Measurements from ENCODE around the gene TACC3. TPM values are rescaled to one million over a fixed set of nuclear protein-coding genes. Genes with fewer than 3 reads are reported as not detected.

TACC3 gene
- total and polyA plus RNA-seq, 7 donors, result 4.3 to 55.9 (median 7.5) TPM

- Histone ChIP-seq H3K9me3 (peaks cover 0 to 5% (median 3%) of the 10 kb centered on the region in 4 donors), H3K36me3 (peaks cover 0 to 46% (median 30%) of the 10 kb centered on the region in 4 donors), H3K4me1 (no peaks in the 10 kb centered on the region), H3K27me3 (no peaks in the 10 kb centered on the region), H3K4me3 (no peak overlapping the region), H3K27ac (no peak overlapping the region)
- DNase-seq, result no peak
- no peak for TF ChIP-seq CTCF (IDR thresholded peaks at IDR 0.05)
- no peak for TF ChIP-seq POLR2A (IDR thresholded peaks at IDR 0.05)
- no peak for TF ChIP-seq POLR2AphosphoS5 (IDR thresholded peaks at IDR 0.05)
- TF ChIP-seq EP300 (IDR thresholded peaks at IDR 0.05), result no peak
- WGBS, 2 donors, result 93 to 94% methylated on average over 20 of the region's 20 CpGs
- intact Hi-C loops (cut with DNase I), result no loop called here
Measured at GRCh38 chr4:1735215-1735614, 13.9 kb downstream of the TACC3 start.

GRCh38 chr4:1736812-1737211 is 15.5 kb downstream of the TACC3 start:
- WGBS, 2 donors, result 93% methylated on average over 13 of the region's 13 CpGs
- peaks cover 0 to 50% (median 28%) of the 10 kb centered on the region in 4 donors for H3K36me3 ChIP-seq
- no peak for TF ChIP-seq EP300 (IDR thresholded peaks at IDR 0.05)
- no peak for TF ChIP-seq POLR2AphosphoS5 (IDR thresholded peaks at IDR 0.05)
- no peak for TF ChIP-seq CTCF (IDR thresholded peaks at IDR 0.05)
- TF ChIP-seq POLR2A (IDR thresholded peaks at IDR 0.05), result no peak
- no peak for DNase-seq
- intact Hi-C loops (cut with DNase I), result no loop called here
- H3K27ac ChIP-seq, result no peak overlapping the region
- H3K4me3 ChIP-seq, result no peak overlapping the region
- H3K27me3 ChIP-seq, result no peaks in the 10 kb centered on the region
- H3K9me3 ChIP-seq, result peaks cover 0 to 5% (median 3%) of the 10 kb centered on the region in 4 donors
- H3K4me1 ChIP-seq, result no peaks in the 10 kb centered on the region

- no peak overlapping the region for H3K27ac ChIP-seq
- no peaks in the 10 kb centered on the region for H3K4me1 ChIP-seq
- no peak for TF ChIP-seq POLR2AphosphoS5 (IDR thresholded peaks at IDR 0.05)
- no peak for TF ChIP-seq POLR2A (IDR thresholded peaks at IDR 0.05)
- TF ChIP-seq EP300 (IDR thresholded peaks at IDR 0.05), result no peak
- no peak for TF ChIP-seq CTCF (IDR thresholded peaks at IDR 0.05)
- H3K9me3 ChIP-seq, result peaks cover 0 to 5% (median 3%) of the 10 kb centered on the region in 4 donors
- 96 to 98% methylated on average over 15 of the region's 15 CpGs for WGBS, 2 donors
- no peak overlapping the region for H3K4me3 ChIP-seq
- peaks cover 0 to 51% (median 26%) of the 10 kb centered on the region in 4 donors for H3K36me3 ChIP-seq
- DNase-seq, result no peak
- intact Hi-C loops (cut with DNase I), result no loop called here
- no peaks in the 10 kb centered on the region for H3K27me3 ChIP-seq
Measured at GRCh38 chr4:1737666-1738065, 16.3 kb downstream of the TACC3 start.

GRCh38 chr4:1738410-1738809 is 17.1 kb downstream of the TACC3 start:
- intact Hi-C loops (cut with DNase I), result no loop called here
- H3K36me3 ChIP-seq, result peaks cover 0 to 49% (median 24%) of the 10 kb centered on the region in 4 donors
- H3K4me1 ChIP-seq, result no peaks in the 10 kb centered on the region
- TF ChIP-seq POLR2AphosphoS5 (IDR thresholded peaks at IDR 0.05) (no peak), EP300 (IDR thresholded peaks at IDR 0.05) (no peak), CTCF (IDR thresholded peaks at IDR 0.05) (no peak), POLR2A (IDR thresholded peaks at IDR 0.05) (no peak)
- H3K9me3 ChIP-seq, result peaks cover 0 to 5% (median 3%) of the 10 kb centered on the region in 4 donors
- no peak for DNase-seq
- WGBS, 2 donors, result 98 to 99% methylated on average over 4 of the region's 4 CpGs
- H3K27me3 ChIP-seq, result no peaks in the 10 kb centered on the region
- H3K4me3 ChIP-seq, result no peak overlapping the region
- H3K27ac ChIP-seq, result no peak overlapping the region

- Histone ChIP-seq H3K4me3 (no peak overlapping the region), H3K9me3 (peaks cover 0 to 5% (median 3%) of the 10 kb centered on the region in 4 donors), H3K27ac (no peak overlapping the region), H3K4me1 (no peaks in the 10 kb centered on the region), H3K27me3 (no peaks in the 10 kb centered on the region), H3K36me3 (peaks cover 0 to 49% (median 24%) of the 10 kb centered on the region in 4 donors)
- TF ChIP-seq CTCF (IDR thresholded peaks at IDR 0.05), result no peak
- no peak for TF ChIP-seq POLR2AphosphoS5 (IDR thresholded peaks at IDR 0.05)
- no peak for TF ChIP-seq EP300 (IDR thresholded peaks at IDR 0.05)
- TF ChIP-seq POLR2A (IDR thresholded peaks at IDR 0.05), result no peak
- DNase-seq, result no peak
- WGBS, 2 donors, result 96 to 97% methylated on average over 9 of the region's 9 CpGs
- intact Hi-C loops (cut with DNase I), result no loop called here
Measured at GRCh38 chr4:1739358-1739757, 18.0 kb downstream of the TACC3 start.
